Nucleus accumbens (tissue), 56 donors: ENCODE measurements around the gene POLR2H.

Source experiments
- DNase-seq, 56 donors: peaks; one replicate each; lab custom pipeline; 2025; lab: John Stamatoyannopoulos, UW

Gene POLR2H

GRCh38 chr3:184361532-184361931 is at the start of gene POLR2H, which contains the start of gene CLCN2:
Gene POLR2H (plus strand): TSS chr3:184361710. CDS start chr3:184363493, 1,783 bp downstream.
Gene CLCN2 (minus strand): TSS chr3:184361605. CDS start chr3:184361479, 126 bp downstream.
- DNase-seq, result peak in 51 of 56 donors; percentile 13 to 88 (median 62)

GRCh38 chr3:184314363-184314699 is 47.2 kb upstream of the POLR2H start, which contains the start of gene EIF4G1:
Gene EIF4G1 (plus strand): TSS chr3:184314606. CDS start chr3:184315797, 1,191 bp downstream.
- DNase-seq, result peak; percentile 36 to 96 (median 88)

- peak in 45 of 56 donors; percentile 6 to 81 (median 49) for DNase-seq
These were observed 46.6 kb upstream of the POLR2H start for GRCh38 chr3:184314700-184315542.

GRCh38 chr3:184315543-184315867 is 46.0 kb upstream of the POLR2H start:
- peak in 1 of 56 donors; percentile 44 for DNase-seq

GRCh38 chr3:184315871-184316661 is 45.4 kb upstream of the POLR2H start:
- no peak for DNase-seq

GRCh38 chr3:184316792-184317191 is 44.7 kb upstream of the POLR2H start:
- no peak for DNase-seq

GRCh38 chr3:184317201-184317600 is 44.3 kb upstream of the POLR2H start:
- no peak for DNase-seq

GRCh38 chr3:184320104-184320445 is 41.4 kb upstream of the POLR2H start:
- DNase-seq, result peak; percentile 37 to 97 (median 86)

- DNase-seq, result no peak
These were observed 39.8 kb upstream of the POLR2H start for GRCh38 chr3:184321666-184322065.

- no peak for DNase-seq
These were observed 38.6 kb upstream of the POLR2H start for GRCh38 chr3:184322731-184323487.

GRCh38 chr3:184323696-184324095 is 37.8 kb upstream of the POLR2H start:
- no peak for DNase-seq

- no peak for DNase-seq
These were observed 36.2 kb upstream of the POLR2H start for GRCh38 chr3:184325269-184325668.

GRCh38 chr3:184325715-184326369 is 35.7 kb upstream of the POLR2H start:
- no peak for DNase-seq

GRCh38 chr3:184327171-184327570 is 34.3 kb upstream of the POLR2H start:
- no peak for DNase-seq

GRCh38 chr3:184328516-184328915 is 33.0 kb upstream of the POLR2H start:
- no peak for DNase-seq

GRCh38 chr3:184332370-184333090 is 29.0 kb upstream of the POLR2H start:
- DNase-seq, result no peak

GRCh38 chr3:184333190-184333589 is 28.3 kb upstream of the POLR2H start:
- no peak for DNase-seq

GRCh38 chr3:184333700-184334099 is 27.8 kb upstream of the POLR2H start:
- DNase-seq, result no peak

GRCh38 chr3:184334470-184335158 is 26.9 kb upstream of the POLR2H start:
- DNase-seq, result no peak
